HUES64 (cell line): ENCODE results near the gene SLC6A11.

Source experiments
- H3K27ac ChIP-seq: 2 replicates; pipeline ENCODE4 v1.7.0; 2013; ENCODE audit warnings: low read depth, low read length, inconsistent platforms
- H3K27me3 ChIP-seq: 2 replicates; pipeline ENCODE4 v1.6.1; 2013; ENCODE audit warnings: mild to moderate bottlenecking, low read length; ENCODE audit not compliant: insufficient read depth
- H3K36me3 ChIP-seq: 2 replicates; pipeline ENCODE4 v1.6.1; 2013; ENCODE audit warnings: mild to moderate bottlenecking, low read length; ENCODE audit not compliant: insufficient read depth
- H3K4me1 ChIP-seq: 2 replicates; pipeline ENCODE4 v1.6.1; 2013; ENCODE audit warnings: mild to moderate bottlenecking, low read length, moderate library complexity; ENCODE audit not compliant: insufficient read depth
- H3K4me3 ChIP-seq: 2 replicates; pipeline ENCODE4 v1.5.1; 2013; ENCODE audit warnings: mild to moderate bottlenecking, low read length, moderate library complexity
- H3K9ac ChIP-seq: 2 replicates; pipeline ENCODE4 v1.6.1; 2013; ENCODE audit warnings: mild to moderate bottlenecking, low read depth, low read length
- H3K9me3 ChIP-seq: 2 replicates; pipeline ENCODE4 v1.6.1; 2013; ENCODE audit warnings: low read depth, low read length; ENCODE audit not compliant: insufficient read depth
- WGBS: fragments of 150-250, 120-280 bp; methylation state at CpG from one replicate; pipeline ENCODE4 v1.1.7; 2013; ENCODE audit warnings: missing lambda C conversion rate; 5-methylcytosine and 5-hydroxymethylcytosine counted together

The SLC6A11 gene

GRCh38 chr3:10925436-10926255, 109.6 kb downstream of the SLC6A11 start:
- no peak overlapping the region for H3K4me3 ChIP-seq
- WGBS = 93% methylated on average over 14 of the region's 14 CpGs
- no peak overlapping the region for H3K9ac ChIP-seq
- H3K27ac ChIP-seq = no peak overlapping the region
- no peaks in the 10 kb centered on the region for H3K36me3 ChIP-seq
- H3K9me3 ChIP-seq = 0 out of 2 replicates have a peak, but pooled peaks cover 4% of the 10 kb centered on the region
- H3K4me1 ChIP-seq = no peaks in the 10 kb centered on the region
- H3K27me3 ChIP-seq = peaks cover 4% of the 10 kb centered on the region; the same call in 1 of the 2 replicates

GRCh38 chr3:10926256-10926810, 110.3 kb downstream of the SLC6A11 start:
- H3K9me3 ChIP-seq = 0 out of 2 replicates have a peak, but pooled peaks cover 4% of the 10 kb centered on the region
- H3K4me3 ChIP-seq = no peak overlapping the region
- no peaks in the 10 kb centered on the region for H3K4me1 ChIP-seq
- no peak overlapping the region for H3K27ac ChIP-seq
- no peaks in the 10 kb centered on the region for H3K36me3 ChIP-seq
- WGBS = 92% methylated on average over 13 of the region's 13 CpGs
- no peak overlapping the region for H3K9ac ChIP-seq
- peaks cover 4% of the 10 kb centered on the region; the same call in 1 of the 2 replicates for H3K27me3 ChIP-seq

- Histone ChIP-seq H3K9ac (no peak overlapping the region), H3K27ac (no peak overlapping the region), H3K36me3 (no peaks in the 10 kb centered on the region), H3K9me3 (0 out of 2 replicates have a peak, but pooled peaks cover 4% of the 10 kb centered on the region), H3K4me1 (no peaks in the 10 kb centered on the region), H3K27me3 (peaks cover 4% of the 10 kb centered on the region; the same call in 1 of the 2 replicates), H3K4me3 (no peak overlapping the region)
- 92% methylated on average over 16 of the region's 16 CpGs for WGBS
These were observed 110.9 kb downstream of the SLC6A11 start for GRCh38 chr3:10926811-10927521.

- 0 out of 2 replicates have a peak, but pooled peaks cover 4% of the 10 kb centered on the region for H3K9me3 ChIP-seq
- H3K9ac ChIP-seq = no peak overlapping the region
- H3K36me3 ChIP-seq = no peaks in the 10 kb centered on the region
- H3K4me3 ChIP-seq = no peak overlapping the region
- H3K27me3 ChIP-seq = peaks cover 1% of the 10 kb centered on the region; the same call in 1 of the 2 replicates
- no peak overlapping the region for H3K27ac ChIP-seq
- H3K4me1 ChIP-seq = no peaks in the 10 kb centered on the region
- WGBS = 85% methylated on average over 4 of the region's 4 CpGs
These were observed 111.5 kb downstream of the SLC6A11 start for GRCh38 chr3:10927551-10927950.

- WGBS = 79% methylated on average over 9 of the region's 9 CpGs
- H3K36me3 ChIP-seq = no peaks in the 10 kb centered on the region
- H3K9me3 ChIP-seq = 0 out of 2 replicates have a peak, but pooled peaks cover 4% of the 10 kb centered on the region
- no peaks in the 10 kb centered on the region for H3K4me1 ChIP-seq
- H3K9ac ChIP-seq = no peak overlapping the region
- H3K27ac ChIP-seq = no peak overlapping the region
- no peaks in the 10 kb centered on the region; the same call in 1 of the 2 replicates for H3K27me3 ChIP-seq
- H3K4me3 ChIP-seq = no peak overlapping the region
These were observed 112.5 kb downstream of the SLC6A11 start for GRCh38 chr3:10928407-10928960.

- H3K36me3 ChIP-seq = no peaks in the 10 kb centered on the region
- WGBS = 95% methylated on average over 16 of the region's 17 CpGs
- 0 out of 2 replicates have a peak, but pooled peaks cover 4% of the 10 kb centered on the region for H3K9me3 ChIP-seq
- H3K4me3 ChIP-seq = no peak overlapping the region
- H3K27me3 ChIP-seq = no peaks in the 10 kb centered on the region
- no peak overlapping the region for H3K9ac ChIP-seq
- H3K27ac ChIP-seq = no peak overlapping the region
- H3K4me1 ChIP-seq = no peaks in the 10 kb centered on the region
These were observed 113.0 kb downstream of the SLC6A11 start for GRCh38 chr3:10928961-10929471.

- H3K9ac ChIP-seq = no peak overlapping the region
- no peaks in the 10 kb centered on the region for H3K4me1 ChIP-seq
- H3K36me3 ChIP-seq = no peaks in the 10 kb centered on the region
- H3K9me3 ChIP-seq = no peaks in the 10 kb centered on the region
- no peaks in the 10 kb centered on the region for H3K27me3 ChIP-seq
- 93% methylated on average over 9 of the region's 9 CpGs for WGBS
- no peak overlapping the region for H3K4me3 ChIP-seq
- H3K27ac ChIP-seq = no peak overlapping the region
These were observed 114.1 kb downstream of the SLC6A11 start for GRCh38 chr3:10929978-10930665.

- Histone ChIP-seq H3K27me3 (no peaks in the 10 kb centered on the region), H3K9ac (no peak overlapping the region), H3K4me1 (no peaks in the 10 kb centered on the region), H3K9me3 (no peaks in the 10 kb centered on the region), H3K36me3 (no peaks in the 10 kb centered on the region), H3K27ac (no peak overlapping the region), H3K4me3 (no peak overlapping the region)
- WGBS = 93% methylated on average over 8 of the region's 8 CpGs
These were observed 114.6 kb downstream of the SLC6A11 start for GRCh38 chr3:10930666-10931040.

GRCh38 chr3:10932596-10932995, 116.6 kb downstream of the SLC6A11 start:
- no peak overlapping the region for H3K9ac ChIP-seq
- 91% methylated on average over 7 of the region's 7 CpGs for WGBS
- H3K27me3 ChIP-seq = no peaks in the 10 kb centered on the region; the same call in 1 of the 2 replicates
- no peak overlapping the region for H3K27ac ChIP-seq
- no peaks in the 10 kb centered on the region for H3K36me3 ChIP-seq
- peaks cover 3% of the 10 kb centered on the region for H3K4me1 ChIP-seq
- H3K9me3 ChIP-seq = no peaks in the 10 kb centered on the region
- no peak overlapping the region for H3K4me3 ChIP-seq

GRCh38 chr3:10933021-10933420, 117.0 kb downstream of the SLC6A11 start:
- Histone ChIP-seq H3K36me3 (no peaks in the 10 kb centered on the region), H3K9me3 (no peaks in the 10 kb centered on the region), H3K9ac (no peak overlapping the region), H3K4me3 (no peak overlapping the region), H3K4me1 (peaks cover 3% of the 10 kb centered on the region), H3K27ac (no peak overlapping the region), H3K27me3 (no peaks in the 10 kb centered on the region; the same call in 1 of the 2 replicates)
- 95% methylated on average over 8 of the region's 8 CpGs for WGBS
